BJ (cell line): ENCODE measurements around the gene KCNA10. TPM values are rescaled to one million over a fixed set of nuclear protein-coding genes. Genes with fewer than 3 reads are reported as not detected.

Experiments used
- CTCF ChIA-PET: fragments of 350-600 bp; formaldehyde crosslinking; extraction: SDS; loops from one replicate; lab custom pipeline; 2021; ENCODE audit warnings: antibody characterized with exemption, inconsistent platforms; lab: Yijun Ruan, JAX
- POLR2A ChIA-PET: fragments of 300-600 bp; sonication (Branson Sonifier 250); formaldehyde crosslinking; extraction: SDS; loops from one replicate; lab custom pipeline; 2021; ENCODE audit warnings: antibody characterized with exemption; lab: Charles Lee
- DNase-seq: peaks from one replicate; pipeline ENCODE4 v3.0.0-alpha.2; 2011; ENCODE audit warnings: low read depth
- H3K27me3 ChIP-seq: 2 replicates; pipeline ENCODE4 v1.6.0; 2011; ENCODE audit warnings: low read length; ENCODE audit not compliant: control insufficient read depth, insufficient read depth
- H3K36me3 ChIP-seq: 2 replicates; pipeline ENCODE4 v1.5.1; 2011; ENCODE audit warnings: low read length; ENCODE audit not compliant: control insufficient read depth, insufficient read depth
- H3K4me3 ChIP-seq: 2 replicates; pipeline ENCODE4 v1.5.1; 2011; ENCODE audit warnings: low read depth, mild to moderate bottlenecking, control low read depth, low read length
- polyA plus RNA-seq: library from polyadenylated mRNA; depleted of rRNA; stranded (reverse); fragments of >200 nt; gene quantifications from 2 replicates; pipeline ENCODE4 v1.2.3, GENCODE V29; 2011
- TF ChIP-seq, protein P1 (sequence below): IDR thresholded peaks from 2 replicates; pipeline ENCODE4 v1.5.1; 2011; ENCODE audit warnings: low read depth, mild to moderate bottlenecking, control low read depth, inconsistent platforms, low read length, moderate library complexity; ENCODE audit not compliant: insufficient read depth

The KCNA10 gene
- polyA plus RNA-seq, 1 experiment: not detected

- Histone ChIP-seq H3K27me3 (peaks cover 15% of the 10 kb centered on the region), H3K36me3 (no peaks in the 10 kb centered on the region), H3K4me3 (no peak overlapping the region)
- no peak for DNase-seq
- TF ChIP-seq, protein P1, sequence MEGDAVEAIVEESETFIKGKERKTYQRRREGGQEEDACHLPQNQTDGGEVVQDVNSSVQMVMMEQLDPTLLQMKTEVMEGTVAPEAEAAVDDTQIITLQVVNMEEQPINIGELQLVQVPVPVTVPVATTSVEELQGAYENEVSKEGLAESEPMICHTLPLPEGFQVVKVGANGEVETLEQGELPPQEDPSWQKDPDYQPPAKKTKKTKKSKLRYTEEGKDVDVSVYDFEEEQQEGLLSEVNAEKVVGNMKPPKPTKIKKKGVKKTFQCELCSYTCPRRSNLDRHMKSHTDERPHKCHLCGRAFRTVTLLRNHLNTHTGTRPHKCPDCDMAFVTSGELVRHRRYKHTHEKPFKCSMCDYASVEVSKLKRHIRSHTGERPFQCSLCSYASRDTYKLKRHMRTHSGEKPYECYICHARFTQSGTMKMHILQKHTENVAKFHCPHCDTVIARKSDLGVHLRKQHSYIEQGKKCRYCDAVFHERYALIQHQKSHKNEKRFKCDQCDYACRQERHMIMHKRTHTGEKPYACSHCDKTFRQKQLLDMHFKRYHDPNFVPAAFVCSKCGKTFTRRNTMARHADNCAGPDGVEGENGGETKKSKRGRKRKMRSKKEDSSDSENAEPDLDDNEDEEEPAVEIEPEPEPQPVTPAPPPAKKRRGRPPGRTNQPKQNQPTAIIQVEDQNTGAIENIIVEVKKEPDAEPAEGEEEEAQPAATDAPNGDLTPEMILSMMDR: no peak
- ChIA-PET POLR2A (no interaction called here), CTCF (no interaction called here)
These were observed 40.2 kb upstream of the KCNA10 start for GRCh38 chr1:110559157-110559556.

- TF ChIP-seq, protein P1: no peak
- DNase-seq: no peak
- Histone ChIP-seq H3K27me3 (peaks cover 15% of the 10 kb centered on the region), H3K36me3 (no peaks in the 10 kb centered on the region), H3K4me3 (no peak overlapping the region)
- ChIA-PET CTCF (interaction anchor here (1.0 to 1.3 kb wide), 2 partner anchors 32 to 34 kb away, joined by 3 to 4 read pairs; no protein-coding TSS in a partner anchor), POLR2A (no interaction called here)
These were observed 38.5 kb upstream of the KCNA10 start for GRCh38 chr1:110557481-110557880.

DNA sequence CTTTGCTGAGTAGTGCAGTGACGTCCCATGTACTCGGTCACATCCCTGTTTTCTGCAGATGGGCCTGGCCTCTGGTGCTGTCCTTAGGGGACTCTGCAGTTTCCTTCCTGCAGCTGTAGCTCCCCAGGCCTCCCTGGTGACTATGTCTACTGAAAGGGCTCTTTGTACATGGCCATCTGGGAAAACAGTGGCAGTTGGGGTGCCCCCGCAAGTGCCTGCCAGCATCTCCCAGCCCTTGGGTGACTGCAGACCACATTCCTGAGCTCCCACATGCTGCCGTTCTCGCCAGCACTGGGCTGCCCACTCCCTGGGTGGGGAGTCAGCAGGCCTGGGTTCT is 37.5 kb upstream of the KCNA10 start:
- Histone ChIP-seq H3K27me3 (peaks cover 17% of the 10 kb centered on the region), H3K4me3 (no peak overlapping the region), H3K36me3 (no peaks in the 10 kb centered on the region)
- POLR2A ChIA-PET: no interaction called here
- CTCF ChIA-PET: interaction anchor here (0.9 to 2.3 kb wide), 7 partner anchors 15 to 226 kb away, joined by 3 to 11 read pairs (median 3); partner anchors contain the start of gene KCNA10
- TF ChIP-seq, protein P1: no peak
- DNase-seq: no peak

DNA sequence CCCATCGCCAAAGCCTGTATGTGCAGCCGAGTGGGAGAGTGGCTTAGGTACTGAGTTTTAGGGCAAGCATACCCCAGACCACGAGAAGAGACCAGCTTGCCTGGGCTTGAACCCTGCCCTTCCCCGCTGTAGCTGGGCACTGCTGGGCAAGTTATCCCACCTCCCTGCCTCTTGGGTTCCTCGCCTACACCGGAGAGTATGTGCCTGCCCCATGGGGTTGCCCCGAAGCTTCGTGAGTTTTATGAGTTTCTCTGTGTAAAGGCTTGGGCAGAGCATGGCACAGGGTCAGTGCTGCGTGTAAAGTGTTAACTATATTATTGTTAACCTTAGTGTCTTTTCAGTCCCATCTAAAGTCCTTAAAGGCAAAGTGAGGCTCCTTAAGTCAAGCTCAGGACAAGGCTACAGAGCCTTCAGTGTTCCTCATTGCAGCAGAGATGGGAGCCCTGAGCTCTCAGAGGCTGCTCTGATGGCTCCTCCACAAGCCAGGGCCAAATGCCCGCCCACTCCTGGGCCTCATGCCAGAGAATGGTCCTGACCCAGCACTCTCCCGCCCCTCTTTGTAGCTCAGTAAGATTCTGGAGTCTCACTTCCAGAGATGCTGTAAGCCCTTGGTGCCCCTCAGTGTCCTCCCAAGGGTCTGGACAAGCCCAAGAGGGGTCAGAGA is 37.0 kb upstream of the KCNA10 start:
- DNase-seq: no peak
- TF ChIP-seq, protein P1: no peak
- Histone ChIP-seq H3K4me3 (no peak overlapping the region), H3K27me3 (peaks cover 17% of the 10 kb centered on the region), H3K36me3 (no peaks in the 10 kb centered on the region)
- POLR2A ChIA-PET: no interaction called here
- CTCF ChIA-PET: interaction anchor here (0.9 to 2.3 kb wide), 12 partner anchors 9 to 227 kb away, joined by 3 to 11 read pairs (median 3); partner anchors contain the start of gene KCNA10

GRCh38 chr1:110554871-110555801 is 36.2 kb upstream of the KCNA10 start:
- ChIA-PET POLR2A (no interaction called here), CTCF (interaction anchor here (0.9 to 2.3 kb wide), 11 partner anchors 10 to 228 kb away, joined by 3 to 11 read pairs (median 3); partner anchors contain the start of gene KCNA10)
- no peak for DNase-seq

More at GRCh38 chr1:110554871-110555801, 36.2 kb upstream of the KCNA10 start:
- TF ChIP-seq, protein P1: peak; percentile 64
- no peak overlapping the region for H3K4me3 ChIP-seq
- H3K27me3 ChIP-seq: peaks cover 19% of the 10 kb centered on the region
- no peaks in the 10 kb centered on the region for H3K36me3 ChIP-seq
